ENCODE results near the gene IMMP2L. TPM values are rescaled to one million over a fixed set of nuclear protein-coding genes. Genes with fewer than 3 reads are reported as not detected.

The IMMP2L gene
- total RNA-seq, 2 donors from 2014 or later, result 10.5 to 17.4 TPM

GRCh38 chr7:110871856-110872255 is 690.4 kb downstream of the IMMP2L start:
- no peak overlapping the region for H3K27ac ChIP-seq
- H3K27me3 ChIP-seq, result no peaks in the 10 kb centered on the region
- no peaks in the 10 kb centered on the region for H3K4me1 ChIP-seq
- DNase-seq (no peak), ATAC-seq (no peak)
- no peak for TF ChIP-seq CTCF (IDR thresholded peaks at IDR 0.05)
- TF ChIP-seq POLR2A (IDR thresholded peaks at IDR 0.05), result no peak
- H3K4me3 ChIP-seq, result no peak overlapping the region
- H3K9me3 ChIP-seq, result no peaks in the 10 kb centered on the region
- 92 to 97% methylated on average over 1 of the region's 1 CpG for WGBS, 2 donors
- no peaks in the 10 kb centered on the region for H3K36me3 ChIP-seq (replicated peaks in 1 of 2; ENCODE audit: insufficient read depth in 1 of 2, low read depth in 2 of 2)
- intact Hi-C loops (cut with DNase I), result no loop called here

- TF ChIP-seq CTCF (IDR thresholded peaks at IDR 0.05) (no peak), POLR2A (IDR thresholded peaks at IDR 0.05) (no peak)
- Histone ChIP-seq H3K9me3 (no peaks in the 10 kb centered on the region), H3K27ac (no peak overlapping the region), H3K4me3 (no peak overlapping the region), H3K27me3 (no peaks in the 10 kb centered on the region), H3K4me1 (no peaks in the 10 kb centered on the region), H3K36me3 (replicated peaks in 1 of 2; ENCODE audit: insufficient read depth in 1 of 2, low read depth in 2 of 2) (no peaks in the 10 kb centered on the region)
- WGBS, 2 donors, result 87 to 94% methylated on average over 6 of the region's 6 CpGs
- ATAC-seq (no peak), DNase-seq (no peak)
- intact Hi-C loops (cut with DNase I), result no loop called here
Observed at GRCh38 chr7:110870926-110871325, 691.4 kb downstream of the IMMP2L start.

- H3K36me3 ChIP-seq (replicated peaks in 1 of 2; ENCODE audit: insufficient read depth in 1 of 2, low read depth in 2 of 2), result no peaks in the 10 kb centered on the region
- H3K27me3 ChIP-seq, result no peaks in the 10 kb centered on the region
- intact Hi-C loops (cut with DNase I), result no loop called here
- TF ChIP-seq POLR2A (IDR thresholded peaks at IDR 0.05), result no peak
- no peak for TF ChIP-seq CTCF (IDR thresholded peaks at IDR 0.05)
- no peak overlapping the region for H3K4me3 ChIP-seq
- no peaks in the 10 kb centered on the region for H3K9me3 ChIP-seq
- H3K4me1 ChIP-seq, result no peaks in the 10 kb centered on the region
- ATAC-seq, result no peak
- H3K27ac ChIP-seq, result no peak overlapping the region
- no peak for DNase-seq
Observed at GRCh38 chr7:110868458-110868857, 693.8 kb downstream of the IMMP2L start.

GRCh38 chr7:110867771-110868170 is 694.5 kb downstream of the IMMP2L start:
- no peaks in the 10 kb centered on the region for H3K36me3 ChIP-seq (replicated peaks in 1 of 2; ENCODE audit: insufficient read depth in 1 of 2, low read depth in 2 of 2)
- H3K27me3 ChIP-seq, result no peaks in the 10 kb centered on the region
- ATAC-seq (no peak), DNase-seq (no peak)
- no peak overlapping the region for H3K27ac ChIP-seq
- H3K4me3 ChIP-seq, result no peak overlapping the region
- intact Hi-C loops (cut with DNase I), result no loop called here
- TF ChIP-seq POLR2A (IDR thresholded peaks at IDR 0.05) (no peak), CTCF (IDR thresholded peaks at IDR 0.05) (no peak)
- 90 to 96% methylated on average over 4 of the region's 4 CpGs for WGBS, 2 donors
- no peaks in the 10 kb centered on the region for H3K9me3 ChIP-seq
- H3K4me1 ChIP-seq, result no peaks in the 10 kb centered on the region

GRCh38 chr7:110863258-110863657 is 699.0 kb downstream of the IMMP2L start:
- DNase-seq (no peak), ATAC-seq (no peak)
- intact Hi-C loops (cut with DNase I), result no loop called here
- no peaks in the 10 kb centered on the region for H3K36me3 ChIP-seq (replicated peaks in 1 of 2; ENCODE audit: insufficient read depth in 1 of 2, low read depth in 2 of 2)
- no peak overlapping the region for H3K27ac ChIP-seq
- H3K9me3 ChIP-seq, result no peaks in the 10 kb centered on the region
- H3K27me3 ChIP-seq, result no peaks in the 10 kb centered on the region
- no peak overlapping the region for H3K4me3 ChIP-seq
- 94 to 97% methylated on average over 2 of the region's 2 CpGs for WGBS, 2 donors
- TF ChIP-seq CTCF (IDR thresholded peaks at IDR 0.05), result no peak
- no peak for TF ChIP-seq POLR2A (IDR thresholded peaks at IDR 0.05)
- no peaks in the 10 kb centered on the region for H3K4me1 ChIP-seq

Measured in body of pancreas (tissue), 4 donors.